ENCODE measurements around the gene APIP.

Gene APIP

GRCh38 chr11:34863048-34863447, 53.1 kb downstream of the APIP start:
- Histone ChIP-seq H3K27me3 (replicated peaks; ENCODE audit: control insufficient read depth, insufficient read depth, low read length) (no peaks in the 10 kb centered on the region; the same call in 1 of the 2 replicates), H3K4me3 (replicated peaks; ENCODE audit: low read depth, low read length) (no peak overlapping the region), H3K36me3 (ENCODE audit: control insufficient read depth, insufficient read depth, low read length) (no peaks in the 10 kb centered on the region)
- no peak for TF ChIP-seq CTCF (IDR thresholded peaks at IDR 0.05; ENCODE audit: insufficient read depth, low read length, poor library complexity, severe bottlenecking)
- DNase-seq (ENCODE audit: extremely low read depth, insufficient read length): no peak

- Histone ChIP-seq H3K27me3 (replicated peaks; ENCODE audit: control insufficient read depth, insufficient read depth, low read length) (no peaks in the 10 kb centered on the region; the same call in 1 of the 2 replicates), H3K4me3 (replicated peaks; ENCODE audit: low read depth, low read length) (no peak overlapping the region), H3K36me3 (ENCODE audit: control insufficient read depth, insufficient read depth, low read length) (no peaks in the 10 kb centered on the region)
- no peak for DNase-seq (ENCODE audit: extremely low read depth, insufficient read length)
- TF ChIP-seq CTCF (IDR thresholded peaks at IDR 0.05; ENCODE audit: insufficient read depth, low read length, poor library complexity, severe bottlenecking): no peak
Measured at GRCh38 chr11:34860518-34860917, 55.7 kb downstream of the APIP start.

- no peak for DNase-seq (ENCODE audit: extremely low read depth, insufficient read length)
- H3K4me3 ChIP-seq (replicated peaks; ENCODE audit: low read depth, low read length): no peak overlapping the region
- no peaks in the 10 kb centered on the region for H3K36me3 ChIP-seq (ENCODE audit: control insufficient read depth, insufficient read depth, low read length)
- no peaks in the 10 kb centered on the region; the same call in 1 of the 2 replicates for H3K27me3 ChIP-seq (replicated peaks; ENCODE audit: control insufficient read depth, insufficient read depth, low read length)
- TF ChIP-seq CTCF (IDR thresholded peaks at IDR 0.05; ENCODE audit: insufficient read depth, low read length, poor library complexity, severe bottlenecking): no peak
Measured at GRCh38 chr11:34860034-34860433, 56.1 kb downstream of the APIP start.

- Histone ChIP-seq H3K27me3 (replicated peaks; ENCODE audit: control insufficient read depth, insufficient read depth, low read length) (no peaks in the 10 kb centered on the region; the same call in 1 of the 2 replicates), H3K36me3 (ENCODE audit: control insufficient read depth, insufficient read depth, low read length) (no peaks in the 10 kb centered on the region), H3K4me3 (replicated peaks; ENCODE audit: low read depth, low read length) (no peak overlapping the region)
- no peak for DNase-seq (ENCODE audit: extremely low read depth, insufficient read length)
- no peak for TF ChIP-seq CTCF (IDR thresholded peaks at IDR 0.05; ENCODE audit: insufficient read depth, low read length, poor library complexity, severe bottlenecking)
Measured at GRCh38 chr11:34859496-34859895, 56.7 kb downstream of the APIP start.

- no peak for TF ChIP-seq CTCF (IDR thresholded peaks at IDR 0.05; ENCODE audit: insufficient read depth, low read length, poor library complexity, severe bottlenecking)
- no peak for DNase-seq (ENCODE audit: extremely low read depth, insufficient read length)
- Histone ChIP-seq H3K4me3 (replicated peaks; ENCODE audit: low read depth, low read length) (no peak overlapping the region), H3K27me3 (replicated peaks; ENCODE audit: control insufficient read depth, insufficient read depth, low read length) (no peaks in the 10 kb centered on the region; the same call in 1 of the 2 replicates), H3K36me3 (ENCODE audit: control insufficient read depth, insufficient read depth, low read length) (no peaks in the 10 kb centered on the region)
Measured at GRCh38 chr11:34857463-34857862, 58.7 kb downstream of the APIP start.

- H3K4me3 ChIP-seq (replicated peaks; ENCODE audit: low read depth, low read length): no peak overlapping the region
- H3K27me3 ChIP-seq (replicated peaks; ENCODE audit: control insufficient read depth, insufficient read depth, low read length): no peaks in the 10 kb centered on the region
- TF ChIP-seq CTCF (IDR thresholded peaks at IDR 0.05; ENCODE audit: insufficient read depth, low read length, poor library complexity, severe bottlenecking): no peak
- no peak for DNase-seq (ENCODE audit: extremely low read depth, insufficient read length)
- H3K36me3 ChIP-seq (ENCODE audit: control insufficient read depth, insufficient read depth, low read length): no peaks in the 10 kb centered on the region
Measured at GRCh38 chr11:34856251-34856650, 59.9 kb downstream of the APIP start.

All from GM06990 (cell line).